ENCODE measurements around the gene PKMYT1. TPM values are rescaled to one million over a fixed set of nuclear protein-coding genes. Genes with fewer than 3 reads are reported as not detected.

The PKMYT1 gene
- polyA plus RNA-seq, 1 of the 3 experiments (the other 2 are of a cell fraction): 8.5 TPM

DNA sequence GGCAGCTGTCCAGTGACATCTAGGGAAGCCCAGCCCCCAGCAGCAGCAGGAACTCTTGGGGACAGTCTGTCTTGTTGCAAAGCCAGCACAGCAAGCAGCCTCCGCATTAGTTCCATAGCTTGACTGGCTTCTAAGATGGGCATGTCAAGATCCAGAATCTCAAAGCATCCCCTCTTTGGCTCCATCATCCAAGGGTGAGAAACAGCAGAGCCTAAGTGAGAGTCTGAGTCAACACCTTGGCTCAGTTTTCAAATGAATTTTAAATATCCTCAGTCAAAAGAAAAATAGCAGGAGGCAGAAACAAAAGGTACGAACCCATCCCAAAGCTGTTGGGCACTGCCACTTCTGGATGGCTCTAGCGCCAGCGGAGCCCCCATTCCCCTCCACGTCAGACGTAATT lies 34.7 kb upstream of the PKMYT1 start:
- ChIA-PET POLR2A (no interaction called here), CTCF (interaction anchor here (1.0 kb wide), 1 partner anchor 88 kb away, joined by 3 read pairs; no protein-coding TSS in a partner anchor)
- peaks cover 0 to 8% of the 10 kb centered on the region in 2 experiments; a peak in 1 of 4 replicates for H3K4me1 ChIP-seq (ENCODE audit: control insufficient read depth in 1 of 2, insufficient read depth in 2 of 2, low read depth in 1 of 2, low read length in 1 of 2)
- WGBS (ENCODE audit: low lambda C conversion rate): 97% methylated on average over 6 of the region's 6 CpGs
- no peak overlapping the region for H3K27ac ChIP-seq (ENCODE audit: low read depth in 2 of 2, low read length in 1 of 2)
- no peaks in the 10 kb centered on the region for H3K9me2 ChIP-seq
- no peak overlapping the region for H2AFZ ChIP-seq (ENCODE audit: low read depth)
- no peak for DNase-seq
- H3K27me3 ChIP-seq (ENCODE audit: insufficient read depth): no peaks in the 10 kb centered on the region
- H3K4me2 ChIP-seq: no peak overlapping the region
- no peaks in the 10 kb centered on the region for H3K9me3 ChIP-seq
- no peaks in the 10 kb centered on the region for H4K20me1 ChIP-seq (ENCODE audit: insufficient read depth)
- H3K36me3 ChIP-seq (replicated peaks in 1 of 2; ENCODE audit: control insufficient read depth in 1 of 2, insufficient read depth in 2 of 2, low read length in 1 of 2): no peaks in the 10 kb centered on the region
- no peak for TF ChIP-seq MEF2A (IDR thresholded peaks at IDR 0.05; ENCODE audit: borderline replicate concordance, low read depth)
- no peak for TF ChIP-seq GATA2 (CRISPR knock-in tag; IDR thresholded peaks at IDR 0.05)
- TF ChIP-seq, protein P1, sequence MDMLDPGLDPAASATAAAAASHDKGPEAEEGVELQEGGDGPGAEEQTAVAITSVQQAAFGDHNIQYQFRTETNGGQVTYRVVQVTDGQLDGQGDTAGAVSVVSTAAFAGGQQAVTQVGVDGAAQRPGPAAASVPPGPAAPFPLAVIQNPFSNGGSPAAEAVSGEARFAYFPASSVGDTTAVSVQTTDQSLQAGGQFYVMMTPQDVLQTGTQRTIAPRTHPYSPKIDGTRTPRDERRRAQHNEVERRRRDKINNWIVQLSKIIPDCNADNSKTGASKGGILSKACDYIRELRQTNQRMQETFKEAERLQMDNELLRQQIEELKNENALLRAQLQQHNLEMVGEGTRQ (IDR thresholded peaks at IDR 0.05; ENCODE audit: borderline replicate concordance, low read depth, low read length): no peak
- no peak for TF ChIP-seq TEAD4 (IDR thresholded peaks at IDR 0.05; ENCODE audit: borderline replicate concordance, insufficient read depth)
- TF ChIP-seq, protein P2, sequence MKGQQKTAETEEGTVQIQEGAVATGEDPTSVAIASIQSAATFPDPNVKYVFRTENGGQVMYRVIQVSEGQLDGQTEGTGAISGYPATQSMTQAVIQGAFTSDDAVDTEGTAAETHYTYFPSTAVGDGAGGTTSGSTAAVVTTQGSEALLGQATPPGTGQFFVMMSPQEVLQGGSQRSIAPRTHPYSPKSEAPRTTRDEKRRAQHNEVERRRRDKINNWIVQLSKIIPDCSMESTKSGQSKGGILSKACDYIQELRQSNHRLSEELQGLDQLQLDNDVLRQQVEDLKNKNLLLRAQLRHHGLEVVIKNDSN (IDR thresholded peaks at IDR 0.05; ENCODE audit: borderline replicate concordance, low read depth): no peak
- TF ChIP-seq CHD2 (IDR thresholded peaks at IDR 0.05; ENCODE audit: low read length, partially characterized antibody): no peak
- no peak for TF ChIP-seq JUND (IDR thresholded peaks at IDR 0.05)
- TF ChIP-seq EP300 (IDR thresholded peaks at IDR 0.05; ENCODE audit: borderline replicate concordance in 1 of 2, low read depth in 1 of 2, low read length in 1 of 2): no peak
- TF ChIP-seq NFIC (IDR thresholded peaks at IDR 0.05; ENCODE audit: borderline replicate concordance): no peak
- no peak for TF ChIP-seq FOXM1 (IDR thresholded peaks at IDR 0.05; ENCODE audit: low read depth)
- no peak for TF ChIP-seq EZH2phosphoT487 (IDR thresholded peaks at IDR 0.05; ENCODE audit: borderline replicate concordance, low read depth)
- TF ChIP-seq, protein P3, sequence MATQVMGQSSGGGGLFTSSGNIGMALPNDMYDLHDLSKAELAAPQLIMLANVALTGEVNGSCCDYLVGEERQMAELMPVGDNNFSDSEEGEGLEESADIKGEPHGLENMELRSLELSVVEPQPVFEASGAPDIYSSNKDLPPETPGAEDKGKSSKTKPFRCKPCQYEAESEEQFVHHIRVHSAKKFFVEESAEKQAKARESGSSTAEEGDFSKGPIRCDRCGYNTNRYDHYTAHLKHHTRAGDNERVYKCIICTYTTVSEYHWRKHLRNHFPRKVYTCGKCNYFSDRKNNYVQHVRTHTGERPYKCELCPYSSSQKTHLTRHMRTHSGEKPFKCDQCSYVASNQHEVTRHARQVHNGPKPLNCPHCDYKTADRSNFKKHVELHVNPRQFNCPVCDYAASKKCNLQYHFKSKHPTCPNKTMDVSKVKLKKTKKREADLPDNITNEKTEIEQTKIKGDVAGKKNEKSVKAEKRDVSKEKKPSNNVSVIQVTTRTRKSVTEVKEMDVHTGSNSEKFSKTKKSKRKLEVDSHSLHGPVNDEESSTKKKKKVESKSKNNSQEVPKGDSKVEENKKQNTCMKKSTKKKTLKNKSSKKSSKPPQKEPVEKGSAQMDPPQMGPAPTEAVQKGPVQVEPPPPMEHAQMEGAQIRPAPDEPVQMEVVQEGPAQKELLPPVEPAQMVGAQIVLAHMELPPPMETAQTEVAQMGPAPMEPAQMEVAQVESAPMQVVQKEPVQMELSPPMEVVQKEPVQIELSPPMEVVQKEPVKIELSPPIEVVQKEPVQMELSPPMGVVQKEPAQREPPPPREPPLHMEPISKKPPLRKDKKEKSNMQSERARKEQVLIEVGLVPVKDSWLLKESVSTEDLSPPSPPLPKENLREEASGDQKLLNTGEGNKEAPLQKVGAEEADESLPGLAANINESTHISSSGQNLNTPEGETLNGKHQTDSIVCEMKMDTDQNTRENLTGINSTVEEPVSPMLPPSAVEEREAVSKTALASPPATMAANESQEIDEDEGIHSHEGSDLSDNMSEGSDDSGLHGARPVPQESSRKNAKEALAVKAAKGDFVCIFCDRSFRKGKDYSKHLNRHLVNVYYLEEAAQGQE (IDR thresholded peaks at IDR 0.05; ENCODE audit: low read depth, low read length): no peak
- no peak overlapping the region for H3K4me3 ChIP-seq (ENCODE audit: low read depth in 2 of 2, low read length in 1 of 2)
- no peaks in the 10 kb centered on the region for H3K79me2 ChIP-seq (ENCODE audit: insufficient read depth)
- H3F3A ChIP-seq (replicated peaks; ENCODE audit: insufficient read depth): no peaks in the 10 kb centered on the region
- no peak overlapping the region for H3K9ac ChIP-seq

Data from SK-N-SH (cell line).